ENCODE measurements around the gene PSMG1. TPM values are rescaled to one million over a fixed set of nuclear protein-coding genes. Genes with fewer than 3 reads are reported as not detected.

PSMG1 gene
- total and polyA plus RNA-seq, 9 of the 15 experiments (the other 6 are each of a cell fraction or from before 2014, with no cell fraction given): 54.5 to 427 (median 328) TPM

GRCh38 chr21:39232861-39233291, 49.6 kb upstream of the PSMG1 start (continued):
- no peak for TF ChIP-seq GMEB1 (CRISPR knock-in tag; IDR thresholded peaks at IDR 0.05)
- TF ChIP-seq PBX2 (CRISPR knock-in tag; IDR thresholded peaks at IDR 0.05; ENCODE audit: low read depth): no peak
- TF ChIP-seq PBX2 (tag; conservative IDR thresholded peaks at IDR 0.05; ENCODE audit: low read depth): no peak
- no peak for TF ChIP-seq E2F4 (CRISPR knock-in tag; IDR thresholded peaks at IDR 0.05; ENCODE audit: low read depth)
- TF ChIP-seq ZNF445 (CRISPR knock-in tag; IDR thresholded peaks at IDR 0.05; ENCODE audit: low read depth): no peak
- no peak for TF ChIP-seq MCM7 (IDR thresholded peaks at IDR 0.05)
- TF ChIP-seq CAMTA2 (CRISPR knock-in tag; conservative IDR thresholded peaks at IDR 0.05): no peak
